HTERT RPE-1 (cell line): ENCODE results near the gene TMTC2.

Source experiments
- in situ Hi-C: fragments of 300-500 bp; cut with MboI; formaldehyde crosslinking; loops from 4 replicates; pipeline ENCODE4 v1.14.3; 2020; ENCODE audit warnings: low sequenced_read_pairs

TMTC2 gene

DNA sequence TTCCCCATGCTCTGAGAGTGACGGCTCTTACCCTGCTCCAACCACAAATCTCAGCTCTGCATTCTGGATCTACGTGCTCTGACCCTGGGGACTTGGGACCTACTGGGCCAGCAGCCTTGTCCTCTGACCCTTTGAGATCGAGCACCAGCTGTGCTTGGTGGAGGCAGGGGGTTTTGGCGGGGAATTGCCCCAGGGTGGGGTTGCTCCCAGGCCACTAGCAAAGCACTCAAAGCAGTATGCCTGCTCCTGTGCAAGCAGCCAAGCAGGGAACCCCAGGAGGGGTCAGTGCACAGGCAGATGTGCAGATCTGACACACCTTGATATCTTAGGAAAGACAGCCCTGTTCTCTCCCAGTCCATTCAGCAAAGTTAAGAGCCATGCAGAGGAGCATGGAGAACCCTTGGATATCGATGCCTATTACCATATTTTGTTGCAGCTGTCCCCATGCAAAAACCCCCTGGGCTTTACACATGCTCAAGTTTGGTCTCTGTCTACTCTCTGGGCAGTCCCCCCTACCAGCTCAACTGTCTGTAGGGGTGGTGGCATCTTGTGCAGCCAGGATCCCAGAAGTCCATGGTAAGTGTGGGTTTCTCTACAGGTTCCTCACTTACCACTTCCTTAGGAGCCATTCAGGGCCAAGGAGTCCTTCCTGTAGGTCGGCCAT is 319.0 kb downstream of the TMTC2 start:
- in situ Hi-C loops, result no loop called here

DNA sequence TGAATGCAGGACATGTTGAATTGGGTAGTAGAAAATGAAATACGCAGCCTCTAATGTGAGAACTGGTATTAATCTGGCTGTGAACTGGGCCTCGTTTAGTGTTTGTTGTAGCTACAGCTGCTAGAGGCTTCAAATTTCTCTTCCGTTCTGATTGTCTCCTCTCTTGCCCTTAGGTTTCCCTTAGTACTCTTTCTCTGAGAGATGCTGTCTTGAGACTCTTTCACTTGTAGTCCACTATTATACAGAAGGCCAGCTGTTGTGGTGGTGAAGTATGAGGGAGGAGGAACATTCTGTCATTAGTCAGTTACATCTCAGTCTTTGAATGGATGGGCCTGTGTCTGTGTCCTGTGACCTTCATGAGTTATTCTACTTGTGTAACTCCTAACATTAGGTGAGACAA is 322.0 kb downstream of the TMTC2 start:
- in situ Hi-C loops, result no loop called here

DNA sequence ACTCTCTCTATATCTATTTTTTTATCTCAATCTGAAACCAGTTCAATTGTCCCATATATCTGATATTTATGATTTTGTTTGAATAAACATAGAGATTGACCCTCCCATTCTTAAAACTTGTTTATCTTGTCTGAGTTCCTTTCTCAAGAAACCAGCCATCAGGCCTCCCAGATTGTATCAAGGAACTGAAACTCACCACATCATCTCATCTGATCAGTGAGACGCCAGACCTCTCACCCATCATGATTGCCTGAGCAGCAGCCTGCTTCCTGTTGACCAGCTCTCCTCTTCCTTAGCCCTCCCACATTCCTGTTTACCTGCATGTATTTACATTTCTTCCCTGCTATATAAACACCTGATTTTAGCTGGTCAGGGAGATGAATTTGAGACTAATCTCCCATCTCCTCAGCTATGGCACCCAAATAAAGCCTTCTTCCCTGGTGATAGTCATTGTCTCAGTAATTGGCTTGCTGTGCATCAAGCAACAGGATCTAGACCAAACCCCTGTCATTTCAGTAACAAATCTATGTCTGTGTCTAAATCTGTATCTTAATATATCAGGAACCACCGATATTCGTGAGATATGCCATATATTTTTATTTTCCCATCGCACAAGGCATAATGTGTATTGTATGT is 323.6 kb downstream of the TMTC2 start:
- in situ Hi-C loops, result no loop called here

DNA sequence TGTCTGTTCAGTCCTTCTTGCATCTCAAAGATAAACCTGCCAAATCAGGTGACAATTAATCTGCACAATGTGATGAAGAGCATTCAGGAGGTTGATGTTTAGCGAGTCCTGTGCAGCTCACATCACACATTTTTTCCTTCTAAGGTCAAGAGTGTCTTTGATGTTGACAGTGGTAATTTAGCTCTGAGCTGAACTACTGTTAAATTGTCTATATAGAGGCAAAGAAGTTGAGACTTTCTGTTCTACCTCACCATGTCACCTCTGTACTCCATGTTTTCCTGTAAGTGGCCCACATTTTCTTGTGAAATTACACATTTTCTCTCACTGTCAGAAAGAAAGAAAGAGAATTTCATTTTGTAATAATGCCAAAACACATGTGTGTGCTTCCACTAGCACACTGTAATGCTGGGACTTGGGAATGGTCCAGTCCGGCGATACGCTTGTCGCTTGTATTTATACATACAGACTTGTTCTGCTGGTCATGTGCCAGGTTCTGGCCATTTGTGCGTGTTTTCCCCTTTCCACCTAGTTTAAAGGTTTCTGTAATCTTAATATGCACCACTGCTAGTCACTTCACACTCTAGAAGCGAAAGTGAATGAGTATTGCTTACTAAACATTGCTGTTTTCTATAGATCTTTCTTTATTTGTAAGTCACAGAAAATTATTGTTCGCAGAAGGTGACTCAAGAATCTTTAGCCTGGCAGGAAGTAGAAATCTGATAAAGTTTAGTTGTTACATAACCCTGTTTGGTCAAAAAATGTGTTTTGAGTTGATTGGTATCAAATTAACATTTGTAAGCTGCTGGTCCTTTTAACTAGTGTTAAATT is 328.9 kb downstream of the TMTC2 start:
- in situ Hi-C loops, result no loop called here

DNA sequence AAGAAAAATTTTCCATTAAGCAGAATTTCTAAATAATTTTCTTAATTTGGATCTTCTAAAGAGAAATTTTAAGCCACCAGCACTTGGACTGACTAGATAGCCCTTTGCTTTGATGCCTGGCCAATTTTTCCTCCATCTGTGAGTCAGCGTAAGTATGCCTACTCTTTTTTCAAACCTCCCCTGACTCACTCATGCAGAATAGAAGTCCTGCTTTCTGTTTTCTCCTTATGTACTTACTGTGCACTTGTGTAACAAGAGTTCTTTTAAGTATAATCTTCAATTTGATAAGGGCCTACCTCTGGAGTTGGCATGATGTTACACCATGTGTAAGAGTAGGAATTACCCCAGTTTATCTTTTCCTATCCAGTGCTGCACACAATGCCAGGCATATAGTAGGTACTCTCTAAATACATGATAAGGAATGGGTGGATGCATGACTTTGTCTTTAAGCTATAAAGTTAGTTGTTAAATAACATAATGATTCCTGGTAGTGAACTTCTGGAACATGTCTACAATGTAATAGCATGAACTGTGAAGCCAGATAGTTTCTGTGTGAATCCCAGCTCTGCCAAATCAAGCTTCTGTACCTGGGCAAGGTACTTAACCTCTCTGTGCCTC is 329.6 kb downstream of the TMTC2 start:
- in situ Hi-C loops, result no loop called here

DNA sequence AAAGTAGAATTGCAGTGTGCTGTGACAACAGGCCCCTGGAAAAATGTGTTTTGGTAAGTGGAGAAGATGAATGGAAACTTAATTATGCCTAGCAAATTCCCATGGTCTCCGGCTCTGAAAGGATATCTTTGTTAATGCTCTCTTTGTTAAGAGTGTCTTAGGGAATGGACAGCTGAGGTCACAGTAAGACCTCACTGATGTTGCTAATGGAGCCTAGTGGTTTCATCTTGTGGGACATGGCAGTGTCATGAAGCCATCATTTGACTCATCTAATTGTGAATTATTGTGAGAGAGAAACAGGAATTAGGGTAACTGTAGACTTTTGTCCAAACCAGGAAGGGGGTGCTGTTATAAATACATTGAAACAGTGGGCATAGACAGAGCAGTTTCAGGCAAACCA is 330.3 kb downstream of the TMTC2 start:
- in situ Hi-C loops, result no loop called here

DNA sequence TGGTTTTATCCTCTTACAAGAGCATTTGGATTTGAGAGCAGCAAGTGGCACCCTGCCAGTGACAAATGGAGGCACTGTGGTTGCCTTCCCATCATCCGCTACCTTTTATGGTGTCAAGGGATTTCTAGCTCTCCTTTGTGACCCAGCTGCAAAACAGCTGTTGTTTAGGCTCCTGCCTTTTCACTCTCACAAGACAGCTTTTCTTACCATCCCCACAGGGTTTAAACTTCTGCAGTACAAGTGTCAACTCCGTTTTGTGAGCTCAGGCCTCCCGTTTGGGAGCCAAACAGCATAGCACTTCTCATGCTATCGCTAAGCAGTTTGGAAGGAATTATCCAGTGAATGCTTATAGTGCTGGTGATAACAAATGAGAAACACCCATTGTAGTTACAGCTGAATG is 331.4 kb downstream of the TMTC2 start:
- in situ Hi-C loops, result no loop called here

DNA sequence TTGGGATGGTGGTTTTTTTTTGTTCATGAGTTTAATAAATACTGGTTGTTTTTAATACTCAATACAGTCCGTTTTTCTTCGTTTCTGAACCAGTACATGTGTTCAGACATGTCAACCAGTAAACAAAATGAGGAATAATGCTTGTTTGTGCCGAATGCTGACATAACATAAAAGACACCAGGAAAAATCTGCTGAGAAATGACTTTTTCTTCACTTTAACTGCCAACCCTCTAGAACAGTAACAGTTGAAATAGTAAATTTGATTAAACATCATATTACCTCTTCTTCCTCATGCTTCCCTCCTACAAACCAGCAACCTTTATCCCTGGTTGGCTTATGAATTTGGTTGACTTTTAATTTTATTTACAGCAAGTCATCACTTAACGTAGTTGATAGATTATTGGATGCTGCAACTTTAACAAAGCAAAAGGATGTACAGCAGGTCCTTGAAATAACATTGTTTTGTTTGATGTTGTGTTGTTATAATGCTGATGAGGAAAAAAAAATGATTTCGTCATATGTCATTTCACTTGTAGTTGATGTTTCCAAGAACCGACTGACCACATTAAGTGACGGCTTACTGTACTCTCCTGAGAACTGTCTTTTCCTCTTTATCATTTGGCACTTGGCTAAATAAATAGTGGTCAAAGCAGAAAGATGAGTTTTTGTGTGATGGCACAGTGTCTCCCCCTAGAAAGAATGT is 340.5 kb downstream of the TMTC2 start:
- in situ Hi-C loops, result no loop called here

DNA sequence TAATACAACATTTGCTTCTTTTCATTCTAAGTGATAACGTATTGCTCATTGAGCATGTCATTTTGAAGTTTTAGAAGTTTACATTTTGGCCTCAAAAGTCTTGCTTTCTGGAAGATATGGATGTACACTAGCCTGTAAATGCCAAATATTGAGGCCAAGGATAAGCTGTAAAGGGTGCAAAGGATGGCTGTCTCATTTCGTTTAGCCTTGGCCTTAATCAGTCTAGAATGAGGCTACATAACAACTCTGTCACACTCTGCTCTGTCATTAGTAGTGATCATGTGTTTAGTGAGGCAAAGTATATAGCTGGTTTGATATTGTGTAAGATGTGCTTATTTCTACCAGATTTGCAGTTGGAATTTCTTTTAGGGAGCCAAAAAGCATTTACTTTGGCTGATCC is 344.5 kb downstream of the TMTC2 start:
- in situ Hi-C loops, result no loop called here

DNA sequence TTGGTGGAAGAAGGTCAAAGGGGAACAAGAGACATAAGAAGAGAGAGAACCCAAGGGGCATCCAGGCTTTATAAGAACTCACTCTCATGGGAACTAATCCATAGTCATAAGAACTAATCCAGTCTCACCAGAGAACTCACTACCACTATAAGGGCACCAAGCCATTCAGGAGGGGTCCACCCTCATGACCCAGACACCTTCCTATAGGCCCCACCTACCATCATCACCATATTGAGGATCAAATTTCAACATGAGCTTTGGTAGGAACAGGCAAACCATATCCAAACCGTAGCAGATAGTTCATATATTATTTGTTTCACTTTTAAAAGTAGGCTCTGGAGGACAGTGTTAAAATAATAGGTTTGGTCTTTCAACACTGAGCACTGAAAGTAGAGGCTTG is 350.1 kb downstream of the TMTC2 start:
- in situ Hi-C loops, result no loop called here

DNA sequence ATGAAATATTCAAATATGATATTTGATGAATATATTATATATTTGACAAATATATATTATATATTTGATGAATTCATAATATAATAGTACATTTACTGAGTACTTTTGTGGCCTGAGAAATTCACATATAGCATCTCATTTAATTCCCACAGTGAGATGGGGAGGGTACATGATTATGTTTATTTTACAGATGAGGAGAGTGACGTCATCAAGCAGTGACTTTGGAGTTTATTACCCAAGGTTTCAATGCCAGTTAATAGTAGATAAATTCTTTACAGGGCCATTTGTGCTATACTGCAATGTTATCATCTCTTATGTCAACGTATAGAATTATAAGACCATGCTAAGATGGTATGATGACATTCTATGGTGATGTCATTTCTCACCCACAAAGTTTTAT is 352.7 kb downstream of the TMTC2 start:
- in situ Hi-C loops, result no loop called here

DNA sequence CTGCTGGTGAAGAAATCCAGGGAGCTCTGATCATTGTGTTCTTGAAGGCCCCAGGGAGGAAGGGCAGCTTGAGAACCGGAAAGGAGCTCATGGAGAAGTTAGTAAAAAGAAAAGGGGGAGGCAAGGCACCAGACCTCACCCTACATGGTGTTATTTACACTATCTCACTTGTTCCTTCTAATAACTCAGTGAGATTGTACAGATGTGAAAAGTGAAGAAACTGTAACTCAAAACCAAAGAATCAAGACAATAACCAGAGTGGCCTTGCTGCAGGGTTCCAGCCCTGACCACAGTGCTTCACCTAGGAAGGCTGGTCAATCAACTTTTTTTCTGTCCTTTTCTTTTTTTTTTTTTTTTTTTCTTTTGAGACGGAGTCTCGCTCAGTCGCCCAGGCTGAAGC is 353.6 kb downstream of the TMTC2 start:
- in situ Hi-C loops, result no loop called here

DNA sequence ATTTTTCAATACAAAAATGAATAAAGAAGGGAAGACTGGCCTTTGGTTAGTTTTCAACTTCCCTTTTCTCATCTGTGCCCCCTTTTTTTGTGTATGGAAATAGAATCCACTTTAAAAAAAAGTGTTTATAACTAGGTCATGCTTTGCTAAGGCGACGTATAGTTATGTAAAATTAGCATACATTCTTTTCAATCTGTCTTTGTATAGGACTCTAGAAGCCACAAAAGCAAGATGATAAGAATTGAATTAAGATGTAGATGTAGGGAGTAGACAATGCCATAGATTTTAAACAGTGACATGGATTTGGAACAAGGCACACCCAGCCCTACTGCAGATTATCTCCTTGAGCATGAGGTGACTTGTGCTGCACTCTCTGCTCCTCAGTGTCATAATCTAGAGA is 354.3 kb downstream of the TMTC2 start:
- in situ Hi-C loops, result no loop called here

DNA sequence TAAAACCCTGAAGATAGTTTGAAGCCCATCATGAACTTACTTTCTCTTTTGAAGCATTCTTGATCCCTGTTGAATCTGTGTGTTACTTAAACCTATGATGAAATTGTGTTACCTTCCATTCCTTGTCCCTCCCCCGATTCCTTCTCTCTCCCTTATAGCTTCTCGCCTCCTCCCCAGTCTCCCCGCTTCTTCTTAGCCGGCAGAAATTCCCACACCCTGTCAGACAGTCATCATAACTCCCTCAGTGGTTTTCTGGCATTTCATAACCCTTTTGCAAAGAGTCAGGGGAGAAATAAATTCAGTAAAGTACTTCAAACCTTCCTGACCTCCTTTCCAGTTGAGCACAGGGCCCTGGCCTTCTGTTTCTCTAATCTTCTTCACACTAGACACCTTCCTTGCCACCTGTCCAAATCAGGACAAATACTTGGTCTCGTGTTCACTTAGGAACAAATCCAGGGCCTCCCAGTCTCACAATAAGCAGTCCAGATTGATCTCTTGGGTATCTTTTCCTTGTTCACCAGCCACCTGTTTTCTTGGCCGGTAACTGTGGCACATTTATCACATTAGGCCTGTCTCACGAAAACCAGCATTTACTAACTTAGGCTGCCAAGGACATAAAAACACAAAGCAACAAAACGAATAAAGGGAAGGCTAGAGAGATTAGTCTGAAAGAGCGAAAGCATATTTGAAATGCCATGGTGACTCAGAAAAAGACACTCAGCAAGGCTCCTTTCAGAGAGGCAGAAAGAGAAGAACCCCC is 355.9 kb downstream of the TMTC2 start:
- in situ Hi-C loops, result no loop called here

DNA sequence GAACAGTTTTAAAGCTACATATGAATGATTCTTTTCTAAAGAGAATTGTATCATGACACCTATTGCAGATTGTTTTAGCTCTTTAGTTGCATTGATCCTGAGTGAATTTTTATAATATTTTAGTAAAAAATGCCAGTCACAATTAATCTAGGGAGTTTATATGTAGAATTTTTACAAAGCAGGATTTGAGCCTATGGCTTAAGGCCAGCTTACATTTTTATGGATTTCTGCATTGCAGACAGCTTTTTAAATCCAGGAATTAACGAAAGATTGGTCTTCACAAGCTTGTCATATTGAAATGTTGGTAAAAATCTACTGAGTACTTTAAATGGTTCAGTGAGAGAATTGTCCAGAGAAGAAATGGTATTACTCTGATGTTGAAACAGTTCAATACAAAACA is 358.0 kb downstream of the TMTC2 start:
- in situ Hi-C loops, result no loop called here

DNA sequence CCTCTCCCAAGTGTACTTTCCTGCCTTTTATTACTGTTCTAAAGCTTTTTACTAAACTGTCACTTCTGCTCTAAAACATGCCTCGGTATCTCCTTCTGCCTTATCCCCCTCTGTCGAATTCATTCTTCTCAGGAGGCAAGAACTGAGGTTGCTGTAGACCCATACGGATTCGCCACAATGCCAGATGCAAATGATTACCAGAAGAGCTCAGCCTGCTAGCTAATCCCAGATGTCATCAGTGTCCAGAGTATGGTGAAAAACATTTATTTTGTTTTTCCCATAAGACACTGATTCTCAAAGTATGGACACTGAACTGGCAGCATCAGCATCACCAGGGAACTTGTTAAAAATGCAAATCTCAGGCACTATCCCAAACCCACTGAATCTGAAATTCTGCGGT is 359.3 kb downstream of the TMTC2 start:
- in situ Hi-C loops, result no loop called here

DNA sequence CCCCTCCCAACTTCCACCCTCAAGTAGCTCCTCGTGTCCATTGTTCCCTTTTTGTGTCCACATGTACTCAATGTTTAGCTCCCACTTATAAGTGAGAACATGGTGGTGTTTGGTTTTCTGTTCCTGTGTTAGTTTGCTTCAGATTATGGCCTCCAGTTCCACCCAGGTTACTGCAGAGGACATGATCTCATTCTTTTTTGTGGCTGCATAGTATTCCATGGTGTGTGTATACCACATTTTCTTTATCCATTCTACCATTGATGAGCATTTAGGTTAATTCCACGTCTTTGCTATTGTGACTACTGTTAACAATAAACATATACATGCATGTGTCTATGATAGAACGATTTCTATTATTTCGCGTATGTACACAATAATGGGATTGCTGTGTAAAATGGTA is 362.6 kb downstream of the TMTC2 start:
- in situ Hi-C loops, result no loop called here

DNA sequence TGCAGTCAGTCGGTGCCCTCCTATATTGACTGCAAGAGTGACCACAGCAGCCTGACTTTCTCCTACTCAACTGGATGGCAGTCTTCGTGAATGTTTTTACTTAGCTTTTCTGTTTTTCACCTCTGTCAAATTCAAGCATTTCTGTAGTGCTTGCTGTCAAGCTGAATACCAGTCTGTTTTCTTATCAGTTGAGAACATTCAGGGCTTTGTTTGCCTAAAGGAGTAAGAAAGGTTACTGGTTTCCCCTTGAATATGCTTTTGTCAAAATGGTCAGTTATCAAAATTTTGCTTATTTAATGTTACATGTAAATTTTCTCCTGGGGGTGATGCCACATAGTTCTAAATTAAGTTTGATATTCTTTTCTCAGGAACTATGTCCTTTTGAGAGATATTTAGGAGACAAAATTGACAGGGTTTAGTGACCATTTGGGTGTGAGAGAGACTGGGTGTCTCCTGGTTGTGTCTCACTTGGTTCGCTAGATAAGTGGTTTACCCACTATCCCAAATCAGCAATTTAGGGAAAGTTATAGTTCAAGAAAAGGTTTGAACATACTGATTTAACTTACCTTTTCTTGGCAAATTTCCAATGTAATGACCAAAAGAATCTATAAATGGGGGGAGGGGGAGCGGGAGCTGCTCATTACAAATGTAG is 366.3 kb downstream of the TMTC2 start:
- in situ Hi-C loops, result no loop called here

DNA sequence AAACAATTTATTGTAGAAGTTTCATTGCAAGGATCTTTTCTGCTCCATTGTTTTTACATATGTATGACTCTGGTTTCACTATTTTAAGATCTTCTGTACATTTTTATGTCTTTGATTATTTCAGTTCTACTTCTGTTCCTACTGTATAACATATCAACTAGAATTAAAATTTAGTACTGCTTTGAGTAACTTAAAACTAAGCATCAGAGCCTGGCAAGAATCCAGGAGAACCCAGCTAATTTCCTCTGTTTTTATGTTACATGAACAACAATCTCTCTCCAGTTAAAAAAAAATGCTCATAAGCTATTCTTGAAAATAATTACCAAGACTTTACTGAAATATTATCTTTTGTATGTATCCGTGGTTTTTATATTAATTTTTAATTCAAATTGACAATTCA is 370.7 kb downstream of the TMTC2 start:
- in situ Hi-C loops, result no loop called here

DNA sequence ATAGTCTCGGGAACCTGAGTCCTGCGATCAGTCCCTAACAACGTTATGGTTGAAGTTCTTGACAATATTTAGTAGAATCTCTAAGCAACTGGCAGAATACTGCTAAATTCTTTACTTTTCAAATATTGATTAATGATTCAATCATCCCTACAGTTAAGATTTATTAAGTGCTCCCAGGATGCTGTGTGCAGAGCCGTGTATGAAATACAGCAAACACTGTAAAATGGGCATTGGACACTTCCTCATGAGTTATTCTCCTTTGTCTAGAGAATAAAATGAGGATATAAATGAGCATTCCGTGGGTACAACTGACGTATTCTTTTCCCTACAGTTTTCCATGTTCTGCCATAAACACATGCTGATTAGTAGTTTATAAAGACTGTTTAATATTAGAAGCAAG is 372.4 kb downstream of the TMTC2 start:
- in situ Hi-C loops, result no loop called here
